GM23338 (cell line): ENCODE data around the gene XXYLT1. TPM values are rescaled to one million over a fixed set of nuclear protein-coding genes. Genes with fewer than 3 reads are reported as not detected.

Experiments used
- ATAC-seq: fragments of 200-7000 bp; cut with Tn5 transposase; 3 replicates; pipeline ENCODE4 v1.9.1; 2020
- DNase-seq: peaks from one replicate; pipeline ENCODE4 v3.0.0-alpha.2; 2015; ENCODE audit warnings: low spot score
- H2AFZ ChIP-seq: fragments of 200-600 bp; sonication (generic); 2 replicates; pipeline ENCODE4 v1.8.0; 2016; ENCODE audit warnings: antibody characterized with exemption, mild to moderate bottlenecking, moderate library complexity
- H3F3A ChIP-seq: fragments of 200-600 bp; sonication (generic); replicated peaks from 2 replicates; pipeline ENCODE4 v1.8.0; 2017; ENCODE audit warnings: antibody characterized with exemption, mixed run types, low read depth
- H3K27ac ChIP-seq: fragments of 200-600 bp; sonication (generic); 2 replicates; pipeline ENCODE4 v1.6.1; 2016; ENCODE audit warnings: low read depth
- H3K27me3 ChIP-seq: fragments of 200-600 bp; sonication (generic); 2 replicates; pipeline ENCODE4 v1.8.0; 2016; ENCODE audit warnings: mild to moderate bottlenecking, mixed run types, moderate library complexity; ENCODE audit not compliant: insufficient read depth
- H3K36me3 ChIP-seq: fragments of 200-600 bp; sonication (generic); 2 replicates; pipeline ENCODE4 v1.8.0; 2016; ENCODE audit warnings: mild to moderate bottlenecking; ENCODE audit not compliant: insufficient read depth
- H3K4me1 ChIP-seq: fragments of 200-600 bp; sonication (generic); 2 replicates; pipeline ENCODE4 v1.8.0; 2016; ENCODE audit warnings: mild to moderate bottlenecking, moderate library complexity; ENCODE audit not compliant: insufficient read depth
- H3K4me2 ChIP-seq: fragments of 200-600 bp; sonication (generic); 2 replicates; pipeline ENCODE4 v1.7.1; 2017; ENCODE audit warnings: mixed run types
- H3K4me3 ChIP-seq: fragments of 200-600 bp; sonication (generic); 2 replicates; pipeline ENCODE4 v1.6.1; 2016; ENCODE audit warnings: mixed run types
- H3K79me2 ChIP-seq: fragments of 200-600 bp; sonication (generic); replicated peaks from 2 replicates; pipeline ENCODE4 v1.8.0; 2017; ENCODE audit warnings: mild to moderate bottlenecking; ENCODE audit not compliant: insufficient read depth
- H3K9me2 ChIP-seq: fragments of 200-600 bp; sonication (generic); 2 replicates; pipeline ENCODE4 v1.8.0; 2017; ENCODE audit not compliant: insufficient read depth
- H4K20me1 ChIP-seq: fragments of 200-600 bp; sonication (generic); replicated peaks from 2 replicates; pipeline ENCODE4 v1.8.0; 2017; ENCODE audit warnings: mild to moderate bottlenecking; ENCODE audit not compliant: insufficient read depth
- H3K27ac Mint-ChIP-seq: 2 replicates; pipeline ENCODE4 v1.8.0; 2020; ENCODE audit warnings: inconsistent platforms, mild to moderate bottlenecking, moderate library complexity, mixed read lengths
- H3K27me3 Mint-ChIP-seq: 3 replicates; pipeline ENCODE4 v1.8.0; 2022; ENCODE audit warnings: low read depth, mild to moderate bottlenecking, moderate library complexity, mixed read lengths, inconsistent platforms; ENCODE audit not compliant: insufficient read depth, poor library complexity
- H3K36me3 Mint-ChIP-seq: 3 replicates; pipeline ENCODE4 v1.8.0; 2021; ENCODE audit warnings: low read depth, mild to moderate bottlenecking, inconsistent platforms, moderate library complexity, mixed read lengths
- H3K4me1 Mint-ChIP-seq: 3 replicates; pipeline ENCODE4 v1.8.0; 2020; ENCODE audit warnings: mild to moderate bottlenecking, inconsistent platforms, mixed read lengths
- H3K4me3 Mint-ChIP-seq: 3 replicates; pipeline ENCODE4 v1.8.0; 2021; ENCODE audit warnings: moderate library complexity, mild to moderate bottlenecking, inconsistent platforms, mixed read lengths
- H3K9me3 Mint-ChIP-seq: 3 replicates; pipeline ENCODE4 v1.8.0; 2020; ENCODE audit warnings: moderate library complexity, mild to moderate bottlenecking, inconsistent platforms, mixed read lengths
- CTCF ChIP-seq, 2 experiments: fragments of 200-600 bp in 1 of 2; sonication (generic) in 1 of 2; conservative IDR thresholded peaks; 2 replicates each; pipeline versions ENCODE4 v1.5.1 to v1.6.1; 2016 to 2017; ENCODE audit warnings: antibody characterized with exemption in 2 of 2, low read depth in 2 of 2, mild to moderate bottlenecking in 2 of 2, moderate library complexity in 1 of 2
- ETS1 ChIP-seq: IDR thresholded peaks from 2 replicates; pipeline ENCODE4 v1.6.1; 2016; ENCODE audit warnings: antibody characterized with exemption
- EZH2 ChIP-seq: fragments of 200-600 bp; sonication (generic); IDR thresholded peaks from one replicate; pipeline ENCODE4 v1.8.0; 2017; ENCODE audit warnings: antibody characterized with exemption, mild to moderate bottlenecking, low read depth; ENCODE audit not compliant: unreplicated experiment
- EZH2phosphoT487 ChIP-seq: fragments of 200-600 bp; sonication (generic); IDR thresholded peaks from one replicate; pipeline ENCODE4 v1.8.1; 2018; ENCODE audit warnings: antibody characterized with exemption; ENCODE audit not compliant: unreplicated experiment
- JUNB ChIP-seq: IDR thresholded peaks from one replicate; pipeline ENCODE4 v1.6.1; 2016; ENCODE audit warnings: antibody characterized with exemption; ENCODE audit not compliant: unreplicated experiment
- NANOG ChIP-seq: IDR thresholded peaks from 2 replicates; pipeline ENCODE4 v1.6.1; 2016; ENCODE audit warnings: antibody characterized with exemption, borderline replicate concordance
- POLR2AphosphoS5 ChIP-seq: IDR thresholded peaks from 2 replicates; pipeline ENCODE4 v1.6.1; 2016; ENCODE audit warnings: antibody characterized with exemption, low read depth
- REST ChIP-seq: IDR thresholded peaks from one replicate; pipeline ENCODE4 v1.6.1; 2018; ENCODE audit warnings: antibody characterized with exemption; ENCODE audit not compliant: unreplicated experiment
- STAT1 ChIP-seq: IDR thresholded peaks from one replicate; pipeline ENCODE4 v1.6.1; 2016; ENCODE audit warnings: antibody characterized with exemption; ENCODE audit not compliant: unreplicated experiment
- ZNF114 ChIP-seq: fragments of 250-450 bp; sonication (Bioruptor Pico); IDR thresholded peaks from 2 replicates; pipeline ENCODE4 v1.5.0; 2020; ENCODE audit warnings: mild to moderate bottlenecking, moderate library complexity
- ZNF331 ChIP-seq: fragments of 250-450 bp; sonication (Bioruptor Pico); IDR thresholded peaks from 2 replicates; pipeline ENCODE4 v1.5.0; 2020; ENCODE audit warnings: low read depth, mild to moderate bottlenecking, moderate library complexity
- polyA plus RNA-seq: library from polyadenylated mRNA; unstranded; fragments of >200 nt; fragmentation: Nextera tagmentation; extraction: Ambion mirVana; gene quantifications from 2 replicates; pipeline ENCODE4 v1.2.1, GENCODE V29; 2016
- total RNA-seq: library from RNA; depleted of rRNA; stranded (reverse); fragments of >200 nt; shearing (Covaris generic); gene quantifications from 2 replicates; pipeline ENCODE4 v1.2.3, GENCODE V29; 2014

The XXYLT1 gene
- total and polyA plus RNA-seq, 2 experiments from 2014 or later, result 13.5 to 34.8 TPM

GRCh38 chr3:195104340-195104739 lies 166.6 kb downstream of the XXYLT1 start (continued):
- TF ChIP-seq CTCF (conservative IDR thresholded peaks at IDR 0.05; ENCODE audit: low read depth in 2 of 2), result no peak
- no peak for TF ChIP-seq NANOG
- TF ChIP-seq POLR2AphosphoS5, result no peak
- TF ChIP-seq ETS1, result no peak
- no peak for TF ChIP-seq ZNF114 (CRISPR knock-in tag)
- no peak for TF ChIP-seq JUNB
- no peak for TF ChIP-seq EZH2
- no peak for TF ChIP-seq ZNF331 (CRISPR knock-in tag)
- TF ChIP-seq STAT1, result no peak

- peaks cover 4% of the 10 kb centered on the region; the same call in 1 of the 2 replicates for H3K79me2 ChIP-seq
- H3F3A ChIP-seq, result no peaks in the 10 kb centered on the region
- 0 out of 2 replicates have a peak overlapping the region, but pooled peaks have one; percentile 50 for H3K27ac ChIP-seq
- ATAC-seq, result no peak
- H4K20me1 ChIP-seq, result peaks cover 5% of the 10 kb centered on the region; the same call in 1 of the 2 replicates
- Mint-ChIP-seq H3K9me3 (no peaks in the 10 kb centered on the region), H3K36me3 (peaks cover 5% of the 10 kb centered on the region; the same call in 2 of the 3 replicates), H3K4me3 (no peak overlapping the region), H3K4me1 (peaks cover 27% of the 10 kb centered on the region), H3K27me3 (peaks cover 12% of the 10 kb centered on the region), H3K27ac (no peak overlapping the region)
- DNase-seq, result no peak
- no peaks in the 10 kb centered on the region for H3K9me2 ChIP-seq
- TF ChIP-seq CTCF (conservative IDR thresholded peaks at IDR 0.05; ENCODE audit: low read depth in 2 of 2), result no peak
- no peak for TF ChIP-seq REST
- TF ChIP-seq EZH2phosphoT487, result no peak
- TF ChIP-seq JUNB, result no peak
- H3K4me1 ChIP-seq, result peaks cover 8% of the 10 kb centered on the region
- H3K27me3 ChIP-seq, result no peaks in the 10 kb centered on the region
- no peak overlapping the region for H3K4me3 ChIP-seq
- H3K36me3 ChIP-seq, result no peaks in the 10 kb centered on the region
- no peak overlapping the region for H2AFZ ChIP-seq
- H3K4me2 ChIP-seq, result no peak overlapping the region
Observed at GRCh38 chr3:195103623-195104022, 167.3 kb downstream of the XXYLT1 start.
